GM23338 (cell line): ENCODE data around the gene FCHO2. TPM values are rescaled to one million over a fixed set of nuclear protein-coding genes. Genes with fewer than 3 reads are reported as not detected.

ENCODE experiments used
- ATAC-seq: fragments of 200-7000 bp; cut with Tn5 transposase; 3 replicates; pipeline ENCODE4 v1.9.1; 2020
- DNase-seq: peaks from one replicate; pipeline ENCODE4 v3.0.0-alpha.2; 2015; ENCODE audit warnings: low spot score
- H2AFZ ChIP-seq: fragments of 200-600 bp; sonication (generic); 2 replicates; pipeline ENCODE4 v1.8.0; 2016; ENCODE audit warnings: antibody characterized with exemption, mild to moderate bottlenecking, moderate library complexity
- H3F3A ChIP-seq: fragments of 200-600 bp; sonication (generic); replicated peaks from 2 replicates; pipeline ENCODE4 v1.8.0; 2017; ENCODE audit warnings: antibody characterized with exemption, mixed run types, low read depth
- H3K27ac ChIP-seq: fragments of 200-600 bp; sonication (generic); 2 replicates; pipeline ENCODE4 v1.6.1; 2016; ENCODE audit warnings: low read depth
- H3K27me3 ChIP-seq: fragments of 200-600 bp; sonication (generic); 2 replicates; pipeline ENCODE4 v1.8.0; 2016; ENCODE audit warnings: mild to moderate bottlenecking, mixed run types, moderate library complexity; ENCODE audit not compliant: insufficient read depth
- H3K36me3 ChIP-seq: fragments of 200-600 bp; sonication (generic); 2 replicates; pipeline ENCODE4 v1.8.0; 2016; ENCODE audit warnings: mild to moderate bottlenecking; ENCODE audit not compliant: insufficient read depth
- H3K4me1 ChIP-seq: fragments of 200-600 bp; sonication (generic); 2 replicates; pipeline ENCODE4 v1.8.0; 2016; ENCODE audit warnings: mild to moderate bottlenecking, moderate library complexity; ENCODE audit not compliant: insufficient read depth
- H3K4me2 ChIP-seq: fragments of 200-600 bp; sonication (generic); 2 replicates; pipeline ENCODE4 v1.7.1; 2017; ENCODE audit warnings: mixed run types
- H3K4me3 ChIP-seq: fragments of 200-600 bp; sonication (generic); 2 replicates; pipeline ENCODE4 v1.6.1; 2016; ENCODE audit warnings: mixed run types
- H3K79me2 ChIP-seq: fragments of 200-600 bp; sonication (generic); replicated peaks from 2 replicates; pipeline ENCODE4 v1.8.0; 2017; ENCODE audit warnings: mild to moderate bottlenecking; ENCODE audit not compliant: insufficient read depth
- H3K9me2 ChIP-seq: fragments of 200-600 bp; sonication (generic); 2 replicates; pipeline ENCODE4 v1.8.0; 2017; ENCODE audit not compliant: insufficient read depth
- H4K20me1 ChIP-seq: fragments of 200-600 bp; sonication (generic); replicated peaks from 2 replicates; pipeline ENCODE4 v1.8.0; 2017; ENCODE audit warnings: mild to moderate bottlenecking; ENCODE audit not compliant: insufficient read depth
- H3K27ac Mint-ChIP-seq: 2 replicates; pipeline ENCODE4 v1.8.0; 2020; ENCODE audit warnings: inconsistent platforms, mild to moderate bottlenecking, moderate library complexity, mixed read lengths
- H3K27me3 Mint-ChIP-seq: 3 replicates; pipeline ENCODE4 v1.8.0; 2022; ENCODE audit warnings: low read depth, mild to moderate bottlenecking, moderate library complexity, mixed read lengths, inconsistent platforms; ENCODE audit not compliant: insufficient read depth, poor library complexity
- H3K36me3 Mint-ChIP-seq: 3 replicates; pipeline ENCODE4 v1.8.0; 2021; ENCODE audit warnings: low read depth, mild to moderate bottlenecking, inconsistent platforms, moderate library complexity, mixed read lengths
- H3K4me1 Mint-ChIP-seq: 3 replicates; pipeline ENCODE4 v1.8.0; 2020; ENCODE audit warnings: mild to moderate bottlenecking, inconsistent platforms, mixed read lengths
- H3K4me3 Mint-ChIP-seq: 3 replicates; pipeline ENCODE4 v1.8.0; 2021; ENCODE audit warnings: moderate library complexity, mild to moderate bottlenecking, inconsistent platforms, mixed read lengths
- H3K9me3 Mint-ChIP-seq: 3 replicates; pipeline ENCODE4 v1.8.0; 2020; ENCODE audit warnings: moderate library complexity, mild to moderate bottlenecking, inconsistent platforms, mixed read lengths
- CREB1 ChIP-seq: fragments of 250-450 bp; sonication (Bioruptor Pico); IDR thresholded peaks from 2 replicates; pipeline ENCODE4 v1.5.0; 2020; ENCODE audit warnings: low read depth, mild to moderate bottlenecking, moderate library complexity
- EZH2 ChIP-seq: fragments of 200-600 bp; sonication (generic); IDR thresholded peaks from one replicate; pipeline ENCODE4 v1.8.0; 2017; ENCODE audit warnings: antibody characterized with exemption, mild to moderate bottlenecking, low read depth; ENCODE audit not compliant: unreplicated experiment
- EZH2phosphoT487 ChIP-seq: fragments of 200-600 bp; sonication (generic); IDR thresholded peaks from one replicate; pipeline ENCODE4 v1.8.1; 2018; ENCODE audit warnings: antibody characterized with exemption; ENCODE audit not compliant: unreplicated experiment
- JUNB ChIP-seq: IDR thresholded peaks from one replicate; pipeline ENCODE4 v1.6.1; 2016; ENCODE audit warnings: antibody characterized with exemption; ENCODE audit not compliant: unreplicated experiment
- NANOG ChIP-seq: IDR thresholded peaks from 2 replicates; pipeline ENCODE4 v1.6.1; 2016; ENCODE audit warnings: antibody characterized with exemption, borderline replicate concordance
- POLR2AphosphoS5 ChIP-seq: IDR thresholded peaks from 2 replicates; pipeline ENCODE4 v1.6.1; 2016; ENCODE audit warnings: antibody characterized with exemption, low read depth
- STAT1 ChIP-seq: IDR thresholded peaks from one replicate; pipeline ENCODE4 v1.6.1; 2016; ENCODE audit warnings: antibody characterized with exemption; ENCODE audit not compliant: unreplicated experiment
- ZNF114 ChIP-seq: fragments of 250-450 bp; sonication (Bioruptor Pico); IDR thresholded peaks from 2 replicates; pipeline ENCODE4 v1.5.0; 2020; ENCODE audit warnings: mild to moderate bottlenecking, moderate library complexity
- ZNF331 ChIP-seq: fragments of 250-450 bp; sonication (Bioruptor Pico); IDR thresholded peaks from 2 replicates; pipeline ENCODE4 v1.5.0; 2020; ENCODE audit warnings: low read depth, mild to moderate bottlenecking, moderate library complexity
- polyA plus RNA-seq: library from polyadenylated mRNA; unstranded; fragments of >200 nt; fragmentation: Nextera tagmentation; extraction: Ambion mirVana; gene quantifications from 2 replicates; pipeline ENCODE4 v1.2.1, GENCODE V29; 2016
- total RNA-seq: library from RNA; depleted of rRNA; stranded (reverse); fragments of >200 nt; shearing (Covaris generic); gene quantifications from 2 replicates; pipeline ENCODE4 v1.2.3, GENCODE V29; 2014
- TF ChIP-seq, protein P1 (sequence below): IDR thresholded peaks from one replicate; pipeline ENCODE4 v1.6.1; 2018; ENCODE audit warnings: antibody characterized with exemption; ENCODE audit not compliant: unreplicated experiment
- TF ChIP-seq, protein P2 (sequence below), 2 experiments: fragments of 200-600 bp in 1 of 2; sonication (generic) in 1 of 2; conservative IDR thresholded peaks; 2 replicates each; pipeline versions ENCODE4 v1.5.1 to v1.6.1; 2016 to 2017; ENCODE audit warnings: antibody characterized with exemption in 2 of 2, low read depth in 2 of 2, mild to moderate bottlenecking in 2 of 2, moderate library complexity in 1 of 2
- TF ChIP-seq, protein P3 (sequence below): IDR thresholded peaks from 2 replicates; pipeline ENCODE4 v1.6.1; 2016; ENCODE audit warnings: antibody characterized with exemption
- TF ChIP-seq, protein P4 (sequence below): fragments of 250-450 bp; sonication (Bioruptor Pico); IDR thresholded peaks from 2 replicates; pipeline ENCODE4 v1.5.0; 2020; ENCODE audit warnings: mild to moderate bottlenecking, moderate library complexity

FCHO2 gene
- total and polyA plus RNA-seq, 2 experiments from 2014 or later: 8.4 to 10.1 TPM

DNA sequence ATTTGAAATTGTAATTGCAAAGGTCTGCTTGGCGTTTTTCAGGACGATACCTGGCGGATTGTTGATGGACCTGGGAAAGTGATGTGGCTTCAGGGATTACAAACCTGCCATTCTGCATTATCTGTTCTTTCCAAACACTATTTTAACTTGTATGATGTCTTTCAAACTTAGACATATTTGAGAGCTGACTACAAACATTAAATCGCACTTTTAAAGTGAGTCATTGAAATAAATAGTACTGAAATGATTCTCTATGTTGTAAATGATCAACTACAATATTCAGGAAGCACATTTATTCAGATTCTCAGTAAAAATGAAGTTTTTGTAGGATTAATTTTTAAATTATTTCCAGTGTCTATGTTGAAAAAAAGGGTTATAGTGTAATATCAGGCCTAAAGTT lies 132.2 kb downstream of the FCHO2 start:
- Mint-ChIP-seq H3K27me3 (peaks cover 2% of the 10 kb centered on the region), H3K4me3 (no peak overlapping the region), H3K9me3 (no peaks in the 10 kb centered on the region; the same call in 2 of the 3 replicates), H3K36me3 (no peaks in the 10 kb centered on the region), H3K27ac (no peak overlapping the region), H3K4me1 (no peaks in the 10 kb centered on the region)
- no peaks in the 10 kb centered on the region for H3K4me1 ChIP-seq
- no peaks in the 10 kb centered on the region for H3K79me2 ChIP-seq
- H4K20me1 ChIP-seq: no peaks in the 10 kb centered on the region
- no peaks in the 10 kb centered on the region for H3K36me3 ChIP-seq
- H3K27ac ChIP-seq: no peak overlapping the region
- no peak for ATAC-seq
- DNase-seq: no peak
- H2AFZ ChIP-seq: no peak overlapping the region
- H3F3A ChIP-seq: no peaks in the 10 kb centered on the region
- H3K4me3 ChIP-seq: no peak overlapping the region
- no peak overlapping the region for H3K4me2 ChIP-seq
- TF ChIP-seq, protein P1, sequence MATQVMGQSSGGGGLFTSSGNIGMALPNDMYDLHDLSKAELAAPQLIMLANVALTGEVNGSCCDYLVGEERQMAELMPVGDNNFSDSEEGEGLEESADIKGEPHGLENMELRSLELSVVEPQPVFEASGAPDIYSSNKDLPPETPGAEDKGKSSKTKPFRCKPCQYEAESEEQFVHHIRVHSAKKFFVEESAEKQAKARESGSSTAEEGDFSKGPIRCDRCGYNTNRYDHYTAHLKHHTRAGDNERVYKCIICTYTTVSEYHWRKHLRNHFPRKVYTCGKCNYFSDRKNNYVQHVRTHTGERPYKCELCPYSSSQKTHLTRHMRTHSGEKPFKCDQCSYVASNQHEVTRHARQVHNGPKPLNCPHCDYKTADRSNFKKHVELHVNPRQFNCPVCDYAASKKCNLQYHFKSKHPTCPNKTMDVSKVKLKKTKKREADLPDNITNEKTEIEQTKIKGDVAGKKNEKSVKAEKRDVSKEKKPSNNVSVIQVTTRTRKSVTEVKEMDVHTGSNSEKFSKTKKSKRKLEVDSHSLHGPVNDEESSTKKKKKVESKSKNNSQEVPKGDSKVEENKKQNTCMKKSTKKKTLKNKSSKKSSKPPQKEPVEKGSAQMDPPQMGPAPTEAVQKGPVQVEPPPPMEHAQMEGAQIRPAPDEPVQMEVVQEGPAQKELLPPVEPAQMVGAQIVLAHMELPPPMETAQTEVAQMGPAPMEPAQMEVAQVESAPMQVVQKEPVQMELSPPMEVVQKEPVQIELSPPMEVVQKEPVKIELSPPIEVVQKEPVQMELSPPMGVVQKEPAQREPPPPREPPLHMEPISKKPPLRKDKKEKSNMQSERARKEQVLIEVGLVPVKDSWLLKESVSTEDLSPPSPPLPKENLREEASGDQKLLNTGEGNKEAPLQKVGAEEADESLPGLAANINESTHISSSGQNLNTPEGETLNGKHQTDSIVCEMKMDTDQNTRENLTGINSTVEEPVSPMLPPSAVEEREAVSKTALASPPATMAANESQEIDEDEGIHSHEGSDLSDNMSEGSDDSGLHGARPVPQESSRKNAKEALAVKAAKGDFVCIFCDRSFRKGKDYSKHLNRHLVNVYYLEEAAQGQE: no peak
- TF ChIP-seq EZH2 (no peak), CREB1 (no peak), JUNB (no peak), POLR2AphosphoS5 (no peak), NANOG (no peak), STAT1 (no peak), ZNF331 (CRISPR knock-in tag) (no peak), EZH2phosphoT487 (no peak), ZNF114 (CRISPR knock-in tag) (no peak)
- TF ChIP-seq, protein P2, sequence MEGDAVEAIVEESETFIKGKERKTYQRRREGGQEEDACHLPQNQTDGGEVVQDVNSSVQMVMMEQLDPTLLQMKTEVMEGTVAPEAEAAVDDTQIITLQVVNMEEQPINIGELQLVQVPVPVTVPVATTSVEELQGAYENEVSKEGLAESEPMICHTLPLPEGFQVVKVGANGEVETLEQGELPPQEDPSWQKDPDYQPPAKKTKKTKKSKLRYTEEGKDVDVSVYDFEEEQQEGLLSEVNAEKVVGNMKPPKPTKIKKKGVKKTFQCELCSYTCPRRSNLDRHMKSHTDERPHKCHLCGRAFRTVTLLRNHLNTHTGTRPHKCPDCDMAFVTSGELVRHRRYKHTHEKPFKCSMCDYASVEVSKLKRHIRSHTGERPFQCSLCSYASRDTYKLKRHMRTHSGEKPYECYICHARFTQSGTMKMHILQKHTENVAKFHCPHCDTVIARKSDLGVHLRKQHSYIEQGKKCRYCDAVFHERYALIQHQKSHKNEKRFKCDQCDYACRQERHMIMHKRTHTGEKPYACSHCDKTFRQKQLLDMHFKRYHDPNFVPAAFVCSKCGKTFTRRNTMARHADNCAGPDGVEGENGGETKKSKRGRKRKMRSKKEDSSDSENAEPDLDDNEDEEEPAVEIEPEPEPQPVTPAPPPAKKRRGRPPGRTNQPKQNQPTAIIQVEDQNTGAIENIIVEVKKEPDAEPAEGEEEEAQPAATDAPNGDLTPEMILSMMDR (conservative IDR thresholded peaks at IDR 0.05; ENCODE audit: low read depth in 2 of 2): no peak
- TF ChIP-seq, protein P3, sequence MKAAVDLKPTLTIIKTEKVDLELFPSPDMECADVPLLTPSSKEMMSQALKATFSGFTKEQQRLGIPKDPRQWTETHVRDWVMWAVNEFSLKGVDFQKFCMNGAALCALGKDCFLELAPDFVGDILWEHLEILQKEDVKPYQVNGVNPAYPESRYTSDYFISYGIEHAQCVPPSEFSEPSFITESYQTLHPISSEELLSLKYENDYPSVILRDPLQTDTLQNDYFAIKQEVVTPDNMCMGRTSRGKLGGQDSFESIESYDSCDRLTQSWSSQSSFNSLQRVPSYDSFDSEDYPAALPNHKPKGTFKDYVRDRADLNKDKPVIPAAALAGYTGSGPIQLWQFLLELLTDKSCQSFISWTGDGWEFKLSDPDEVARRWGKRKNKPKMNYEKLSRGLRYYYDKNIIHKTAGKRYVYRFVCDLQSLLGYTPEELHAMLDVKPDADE: no peak
- TF ChIP-seq, protein P4, sequence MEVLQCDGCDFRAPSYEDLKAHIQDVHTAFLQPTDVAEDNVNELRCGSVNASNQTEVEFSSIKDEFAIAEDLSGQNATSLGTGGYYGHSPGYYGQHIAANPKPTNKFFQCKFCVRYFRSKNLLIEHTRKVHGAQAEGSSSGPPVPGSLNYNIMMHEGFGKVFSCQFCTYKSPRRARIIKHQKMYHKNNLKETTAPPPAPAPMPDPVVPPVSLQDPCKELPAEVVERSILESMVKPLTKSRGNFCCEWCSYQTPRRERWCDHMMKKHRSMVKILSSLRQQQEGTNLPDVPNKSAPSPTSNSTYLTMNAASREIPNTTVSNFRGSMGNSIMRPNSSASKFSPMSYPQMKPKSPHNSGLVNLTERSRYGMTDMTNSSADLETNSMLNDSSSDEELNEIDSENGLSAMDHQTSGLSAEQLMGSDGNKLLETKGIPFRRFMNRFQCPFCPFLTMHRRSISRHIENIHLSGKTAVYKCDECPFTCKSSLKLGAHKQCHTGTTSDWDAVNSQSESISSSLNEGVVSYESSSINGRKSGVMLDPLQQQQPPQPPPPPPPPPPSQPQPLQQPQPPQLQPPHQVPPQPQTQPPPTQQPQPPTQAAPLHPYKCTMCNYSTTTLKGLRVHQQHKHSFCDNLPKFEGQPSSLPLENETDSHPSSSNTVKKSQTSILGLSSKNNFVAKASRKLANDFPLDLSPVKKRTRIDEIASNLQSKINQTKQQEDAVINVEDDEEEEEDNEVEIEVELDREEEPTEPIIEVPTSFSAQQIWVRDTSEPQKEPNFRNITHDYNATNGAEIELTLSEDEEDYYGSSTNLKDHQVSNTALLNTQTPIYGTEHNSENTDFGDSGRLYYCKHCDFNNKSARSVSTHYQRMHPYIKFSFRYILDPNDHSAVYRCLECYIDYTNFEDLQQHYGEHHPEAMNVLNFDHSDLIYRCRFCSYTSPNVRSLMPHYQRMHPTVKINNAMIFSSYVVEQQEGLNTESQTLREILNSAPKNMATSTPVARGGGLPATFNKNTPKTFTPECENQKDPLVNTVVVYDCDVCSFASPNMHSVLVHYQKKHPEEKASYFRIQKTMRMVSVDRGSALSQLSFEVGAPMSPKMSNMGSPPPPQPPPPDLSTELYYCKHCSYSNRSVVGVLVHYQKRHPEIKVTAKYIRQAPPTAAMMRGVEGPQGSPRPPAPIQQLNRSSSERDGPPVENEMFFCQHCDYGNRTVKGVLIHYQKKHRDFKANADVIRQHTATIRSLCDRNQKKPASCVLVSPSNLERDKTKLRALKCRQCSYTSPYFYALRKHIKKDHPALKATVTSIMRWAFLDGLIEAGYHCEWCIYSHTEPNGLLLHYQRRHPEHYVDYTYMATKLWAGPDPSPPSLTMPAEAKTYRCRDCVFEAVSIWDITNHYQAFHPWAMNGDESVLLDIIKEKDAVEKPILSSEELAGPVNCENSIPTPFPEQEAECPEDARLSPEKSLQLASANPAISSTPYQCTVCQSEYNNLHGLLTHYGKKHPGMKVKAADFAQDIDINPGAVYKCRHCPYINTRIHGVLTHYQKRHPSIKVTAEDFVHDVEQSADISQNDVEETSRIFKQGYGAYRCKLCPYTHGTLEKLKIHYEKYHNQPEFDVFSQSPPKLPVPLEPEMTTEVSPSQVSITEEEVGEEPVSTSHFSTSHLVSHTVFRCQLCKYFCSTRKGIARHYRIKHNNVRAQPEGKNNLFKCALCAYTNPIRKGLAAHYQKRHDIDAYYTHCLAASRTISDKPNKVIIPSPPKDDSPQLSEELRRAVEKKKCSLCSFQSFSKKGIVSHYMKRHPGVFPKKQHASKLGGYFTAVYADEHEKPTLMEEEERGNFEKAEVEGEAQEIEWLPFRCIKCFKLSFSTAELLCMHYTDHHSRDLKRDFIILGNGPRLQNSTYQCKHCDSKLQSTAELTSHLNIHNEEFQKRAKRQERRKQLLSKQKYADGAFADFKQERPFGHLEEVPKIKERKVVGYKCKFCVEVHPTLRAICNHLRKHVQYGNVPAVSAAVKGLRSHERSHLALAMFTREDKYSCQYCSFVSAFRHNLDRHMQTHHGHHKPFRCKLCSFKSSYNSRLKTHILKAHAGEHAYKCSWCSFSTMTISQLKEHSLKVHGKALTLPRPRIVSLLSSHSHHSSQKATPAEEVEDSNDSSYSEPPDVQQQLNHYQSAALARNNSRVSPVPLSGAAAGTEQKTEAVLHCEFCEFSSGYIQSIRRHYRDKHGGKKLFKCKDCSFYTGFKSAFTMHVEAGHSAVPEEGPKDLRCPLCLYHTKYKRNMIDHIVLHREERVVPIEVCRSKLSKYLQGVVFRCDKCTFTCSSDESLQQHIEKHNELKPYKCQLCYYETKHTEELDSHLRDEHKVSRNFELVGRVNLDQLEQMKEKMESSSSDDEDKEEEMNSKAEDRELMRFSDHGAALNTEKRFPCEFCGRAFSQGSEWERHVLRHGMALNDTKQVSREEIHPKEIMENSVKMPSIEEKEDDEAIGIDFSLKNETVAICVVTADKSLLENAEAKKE (CRISPR knock-in tag): no peak
- H3K9me2 ChIP-seq: no peaks in the 10 kb centered on the region
- no peaks in the 10 kb centered on the region for H3K27me3 ChIP-seq
